DMS153 treated with DMSO at 0.1 percent for 48 hours (cell line): ENCODE measurements around the gene PGS1.

Source experiments
- DNase-seq: peaks from one replicate; lab custom pipeline; 2025; ENCODE audit not compliant: unreplicated experiment; lab: John Stamatoyannopoulos, UW

Gene PGS1

GRCh38 chr17:78362232-78362631 lies 16.2 kb upstream of the PGS1 start:
- no peak for DNase-seq

DNA sequence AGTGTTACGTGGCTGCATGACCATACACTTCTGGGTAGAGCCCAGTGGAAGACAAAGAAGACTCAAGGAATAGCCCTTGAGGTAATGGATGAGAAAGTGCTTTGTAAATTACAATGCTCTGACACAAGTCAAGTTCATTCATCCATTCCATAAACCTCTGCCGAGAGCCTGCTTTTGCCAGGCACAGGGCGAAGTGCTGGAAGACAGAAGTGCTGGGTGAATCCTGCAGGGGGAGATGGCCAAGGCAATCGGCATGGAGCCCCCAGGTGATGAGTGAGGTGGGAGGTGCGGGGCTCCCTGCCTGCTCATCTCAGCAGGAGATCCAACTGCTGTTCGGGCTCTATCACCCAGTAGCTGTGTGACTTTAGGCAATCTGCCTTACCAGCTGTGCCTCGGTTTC lies 15.8 kb upstream of the PGS1 start:
- no peak for DNase-seq

DNA sequence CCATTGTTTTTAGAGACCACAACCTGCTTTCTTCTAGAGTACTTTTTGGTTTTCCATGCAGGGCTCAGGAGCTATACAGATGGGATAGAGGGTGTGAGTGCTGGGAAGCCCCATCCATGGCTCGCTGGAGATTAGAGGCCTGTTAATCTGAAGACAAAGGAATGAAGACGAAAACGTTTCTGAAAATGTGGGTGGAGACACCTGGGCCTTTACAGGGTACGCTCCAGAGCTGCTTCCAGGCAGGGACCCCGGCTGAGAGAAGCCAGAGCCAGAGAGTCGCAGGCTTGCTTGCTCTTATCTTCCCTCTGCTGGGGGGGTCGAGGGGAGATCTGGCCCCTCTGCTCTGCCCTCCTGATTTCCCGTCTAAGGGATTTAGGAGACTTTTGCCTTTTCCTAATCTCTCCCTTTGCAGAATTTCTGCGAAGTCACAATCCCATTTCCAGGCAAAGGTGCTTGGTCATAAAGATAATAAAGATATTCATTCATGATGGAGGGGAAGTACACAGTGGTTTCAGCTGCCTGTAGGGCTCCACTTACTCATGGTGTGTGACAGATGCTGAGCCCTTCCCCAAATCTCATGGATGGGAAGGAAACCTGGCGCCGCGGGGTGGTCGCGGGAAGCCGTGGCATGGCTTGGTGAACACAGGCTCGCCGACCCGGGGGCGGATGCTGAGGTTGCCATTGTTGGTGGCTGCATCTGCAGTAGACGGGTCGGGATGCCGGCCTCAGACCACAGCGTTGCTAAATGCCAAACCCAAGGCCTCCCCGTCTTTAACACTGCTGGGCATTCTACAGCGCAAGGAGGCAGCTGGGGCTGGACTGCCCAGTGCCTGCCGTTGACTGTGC lies 13.8 kb upstream of the PGS1 start:
- DNase-seq, result no peak

- DNase-seq, result no peak
Measured at GRCh38 chr17:78365561-78366108, 12.8 kb upstream of the PGS1 start.

DNA sequence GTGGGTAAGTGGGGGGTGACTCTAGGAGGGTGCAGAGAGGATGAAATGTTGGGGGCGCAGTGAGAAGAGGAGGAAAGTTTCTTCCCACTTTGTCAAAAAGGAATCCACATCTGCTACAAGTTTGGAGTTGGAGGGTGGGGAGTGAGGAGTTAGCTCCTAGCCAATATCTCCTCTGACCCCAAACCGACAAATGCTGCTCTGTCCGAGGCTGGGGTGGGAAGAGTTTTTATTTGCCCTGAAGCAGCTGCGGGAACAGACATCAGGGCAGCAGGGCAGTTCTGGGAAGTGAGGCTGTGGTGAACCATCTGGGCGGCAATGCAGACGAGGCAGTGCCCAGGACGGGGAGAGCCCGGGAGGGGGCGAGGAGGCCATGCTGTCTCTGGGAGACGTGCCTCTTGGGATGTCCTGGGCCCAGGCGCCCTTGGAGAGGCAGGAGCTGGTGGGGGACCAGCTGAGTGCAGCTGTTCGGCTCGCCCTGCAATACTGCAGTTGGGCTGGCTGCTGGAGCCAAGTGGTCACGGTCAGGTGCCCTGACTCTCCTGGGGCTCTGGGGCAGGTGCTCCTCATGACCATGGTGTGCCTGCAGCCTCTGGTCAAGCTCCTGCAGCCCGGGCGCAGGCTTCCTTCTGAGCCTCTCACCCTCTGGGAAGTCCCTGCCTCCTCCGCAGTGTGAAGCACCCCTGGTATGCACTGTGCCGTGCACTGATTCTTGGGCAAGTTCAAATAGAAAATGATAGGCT lies 12.2 kb upstream of the PGS1 start:
- DNase-seq, result no peak

DNA sequence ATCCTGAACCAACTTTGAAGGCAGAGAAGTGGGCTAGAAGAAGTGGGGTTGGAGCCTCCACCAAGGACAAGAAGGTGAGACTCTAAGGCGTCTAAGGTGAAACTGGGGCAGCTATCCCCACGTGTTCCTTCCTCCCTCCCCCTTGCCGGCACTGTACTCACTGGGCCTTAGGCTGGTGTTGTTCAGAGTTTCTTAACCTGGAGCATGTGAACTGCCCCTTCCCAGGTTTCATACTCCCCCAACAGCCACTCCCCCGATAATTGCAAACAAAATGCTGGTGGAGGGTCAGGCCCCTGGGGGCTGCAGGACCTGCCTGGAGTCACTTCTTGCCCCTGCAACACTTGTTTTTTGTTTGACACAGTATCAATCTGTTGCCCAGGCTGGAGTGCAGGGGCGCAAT lies 11.3 kb upstream of the PGS1 start:
- DNase-seq, result no peak

DNA sequence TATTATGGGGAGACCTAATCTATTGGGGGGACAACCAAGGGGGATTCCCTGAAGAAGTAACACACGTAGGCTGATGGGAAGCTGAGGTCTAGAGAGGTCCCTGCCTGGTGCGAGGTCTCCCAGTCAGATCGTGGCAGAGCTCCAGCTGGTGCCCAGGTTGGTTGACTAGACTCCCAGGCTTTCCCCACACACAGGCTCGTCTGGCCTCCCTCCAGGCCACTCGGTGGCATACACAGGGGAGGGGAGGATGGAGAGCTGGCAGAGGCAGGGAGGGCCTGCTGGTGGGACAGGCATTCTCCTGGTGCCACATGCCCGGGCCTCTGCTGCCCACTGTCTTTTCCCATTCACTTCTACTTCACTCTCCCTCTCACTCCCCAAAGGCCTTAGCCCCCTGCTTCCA lies 10.1 kb upstream of the PGS1 start:
- no peak for DNase-seq

DNA sequence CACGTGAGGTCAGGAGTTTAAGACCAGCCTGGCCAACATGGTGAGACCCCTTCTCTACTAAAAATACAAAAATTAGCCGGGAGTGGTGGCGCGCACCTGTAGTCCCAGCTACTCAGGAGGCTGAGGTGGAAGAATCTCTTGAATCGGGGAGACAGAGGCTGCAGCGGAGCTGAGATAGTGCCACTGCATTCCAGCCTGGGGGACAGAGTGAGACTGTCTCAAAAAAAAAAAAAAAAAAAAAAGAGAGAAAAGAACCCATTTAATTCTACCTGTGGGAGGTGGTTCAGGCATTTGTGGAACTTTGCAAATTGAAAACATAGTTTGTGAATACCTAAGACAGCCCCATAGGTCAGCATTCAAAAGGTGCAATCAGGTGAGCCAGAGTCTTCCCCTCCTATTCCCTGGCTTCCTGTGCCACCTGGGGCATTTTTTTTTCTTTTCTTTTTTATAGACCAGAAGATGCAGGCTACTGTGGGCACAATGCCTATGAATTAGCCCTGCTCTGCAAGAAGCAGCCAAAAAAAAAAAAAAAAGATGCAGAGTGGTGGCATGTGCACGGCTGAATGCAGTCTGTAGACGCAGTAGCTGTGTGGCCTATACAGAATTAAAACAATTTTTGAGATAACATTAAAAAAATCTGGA lies 9.5 kb upstream of the PGS1 start:
- no peak for DNase-seq

DNA sequence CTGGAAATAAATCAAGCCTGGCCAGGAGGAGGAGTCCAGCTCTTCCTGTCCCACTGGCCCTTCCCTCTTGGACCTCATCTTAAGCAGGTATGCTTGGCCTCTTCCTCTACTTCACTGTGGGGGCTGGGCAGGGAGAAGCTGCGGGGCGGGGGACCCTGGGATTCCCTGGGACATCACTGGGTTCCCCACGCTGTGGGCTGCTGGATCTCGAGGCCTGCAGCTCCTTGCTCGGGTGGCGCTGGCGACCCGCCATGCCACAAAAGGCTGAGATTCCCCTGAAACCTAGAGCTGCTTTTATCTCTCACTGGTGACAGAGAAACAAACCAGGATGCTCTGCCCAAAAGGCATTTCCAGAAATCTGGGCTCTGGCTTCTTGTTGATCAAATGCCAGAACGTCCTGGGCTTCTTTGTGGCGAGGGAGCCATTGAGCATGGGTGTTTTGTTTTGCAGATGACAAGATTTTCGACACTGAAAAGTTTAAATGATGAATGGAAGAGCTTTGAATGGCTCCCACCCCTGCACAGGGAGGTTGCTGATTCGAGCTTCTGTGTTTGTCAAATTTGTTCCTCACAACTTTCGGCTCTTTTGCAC lies 8.6 kb upstream of the PGS1 start:
- no peak for DNase-seq

DNA sequence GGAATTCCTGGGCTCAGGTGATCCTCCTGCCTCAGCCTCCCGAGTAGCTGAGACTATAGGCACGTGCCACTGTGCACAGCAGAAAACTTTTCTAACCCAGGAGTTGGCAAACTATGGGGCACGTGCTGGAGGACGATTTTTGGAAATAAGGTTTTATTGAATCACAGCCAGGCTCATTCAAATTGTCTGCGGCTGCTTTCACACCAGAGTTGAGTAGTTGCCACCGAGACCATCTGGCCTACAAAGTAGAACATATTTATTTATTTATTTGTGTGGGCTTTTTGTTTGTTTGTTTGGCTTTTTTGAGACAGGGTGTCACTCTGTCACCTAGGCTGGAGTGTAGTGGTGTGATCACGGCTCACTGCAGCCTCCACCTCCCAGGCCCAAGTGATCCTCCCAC lies 7.4 kb upstream of the PGS1 start:
- no peak for DNase-seq

DNA sequence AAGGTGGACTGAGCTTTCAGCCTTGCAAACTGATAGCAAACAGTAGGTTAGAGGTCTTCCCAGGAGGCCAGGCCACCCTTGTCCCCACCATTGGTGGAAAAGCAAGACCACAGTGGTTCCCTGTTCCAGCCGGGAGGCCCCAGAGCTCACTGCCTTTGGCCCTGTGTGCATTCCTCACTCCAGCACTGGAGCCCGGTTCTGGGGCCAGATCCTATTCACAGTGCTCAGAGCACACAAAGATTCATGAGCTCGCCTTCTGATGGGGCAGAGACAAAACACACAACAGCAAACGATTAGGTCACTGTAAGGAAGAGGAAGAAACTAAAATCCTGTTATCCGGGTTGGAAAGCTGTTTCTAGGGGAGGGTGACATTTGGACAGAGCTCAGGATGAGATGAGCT lies 5.6 kb upstream of the PGS1 start:
- no peak for DNase-seq

DNA sequence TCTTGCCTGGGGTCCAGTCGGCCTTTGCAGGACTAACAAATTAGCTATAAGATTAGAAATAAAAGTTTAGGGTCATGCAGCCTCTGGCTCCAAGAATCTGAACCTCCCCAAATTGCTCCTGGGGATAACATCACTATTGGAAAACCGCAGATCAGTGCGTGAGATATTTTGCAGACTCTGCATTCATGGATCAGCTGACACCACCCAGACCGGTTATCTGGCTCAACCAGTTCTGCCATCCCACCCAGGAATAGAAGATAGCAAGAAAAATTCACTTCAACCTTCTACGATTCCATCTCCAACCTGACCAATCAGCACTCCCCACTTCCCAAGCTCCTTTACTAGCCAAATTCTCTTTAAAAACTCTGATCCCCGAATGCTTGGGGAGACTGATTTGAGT lies 4.3 kb upstream of the PGS1 start:
- no peak for DNase-seq

GRCh38 chr17:78374631-78375274 lies 3.7 kb upstream of the PGS1 start:
- no peak for DNase-seq

DNA sequence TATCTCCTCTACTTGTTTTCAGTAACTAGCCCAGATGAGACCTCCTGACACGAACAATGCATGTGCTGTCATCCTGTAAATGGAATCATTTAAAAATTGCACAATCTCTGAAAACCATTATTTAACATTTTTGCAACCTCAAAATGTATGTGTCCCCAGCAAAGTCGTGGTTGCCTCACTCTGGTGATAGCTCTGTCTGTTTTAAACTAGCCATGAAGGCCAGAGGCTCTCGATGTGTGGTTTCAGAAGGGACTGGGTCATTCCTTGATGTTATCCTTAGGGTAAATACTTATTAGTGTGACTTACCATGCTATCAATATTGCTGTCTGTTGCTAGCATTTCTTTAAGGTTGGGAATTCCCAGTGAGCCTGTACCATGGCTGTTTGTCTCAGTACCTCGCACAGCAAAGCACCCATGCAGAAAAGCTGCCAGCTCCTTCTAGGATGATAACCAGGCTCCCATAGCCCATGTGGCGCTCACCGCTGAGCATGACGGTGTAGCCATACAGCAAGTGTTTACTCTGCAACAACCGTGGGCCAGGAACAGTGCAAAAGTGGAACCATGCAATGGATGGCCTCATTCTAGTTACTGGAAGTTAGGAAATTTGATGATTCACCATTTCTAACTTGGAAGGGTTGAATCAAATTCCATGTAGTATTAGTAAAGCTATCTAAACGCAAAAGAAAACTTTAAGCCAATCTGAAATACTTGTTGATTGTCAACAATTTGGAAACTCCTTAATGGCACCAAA lies 2.9 kb upstream of the PGS1 start:
- no peak for DNase-seq

- no peak for DNase-seq
Measured at GRCh38 chr17:78376161-78376560, 2.3 kb upstream of the PGS1 start.

GRCh38 chr17:78377858-78378224 lies 608 bp upstream of the PGS1 start:
- DNase-seq, result no peak

DNA sequence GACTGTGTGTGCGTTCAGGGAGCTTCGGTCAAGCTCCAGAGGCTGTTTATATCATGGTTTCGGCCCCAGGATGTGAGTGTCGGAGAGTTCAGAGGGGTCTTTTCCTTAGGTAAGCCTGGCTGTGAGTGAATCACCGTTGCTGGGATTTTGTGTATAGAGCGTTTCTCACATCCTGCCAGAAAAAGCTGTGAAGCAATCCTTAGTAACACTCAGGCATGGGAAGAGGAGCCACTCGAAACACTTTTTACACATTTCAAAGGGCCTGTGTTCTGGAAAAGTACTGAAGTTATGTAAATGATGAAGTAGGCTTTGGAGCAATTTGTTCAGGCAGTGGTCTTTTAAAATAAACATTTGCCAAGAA lies 662 bp downstream of the PGS1 start:
- no peak for DNase-seq

- no peak for DNase-seq
Measured at GRCh38 chr17:78380370-78380769, 1.9 kb downstream of the PGS1 start.

DNA sequence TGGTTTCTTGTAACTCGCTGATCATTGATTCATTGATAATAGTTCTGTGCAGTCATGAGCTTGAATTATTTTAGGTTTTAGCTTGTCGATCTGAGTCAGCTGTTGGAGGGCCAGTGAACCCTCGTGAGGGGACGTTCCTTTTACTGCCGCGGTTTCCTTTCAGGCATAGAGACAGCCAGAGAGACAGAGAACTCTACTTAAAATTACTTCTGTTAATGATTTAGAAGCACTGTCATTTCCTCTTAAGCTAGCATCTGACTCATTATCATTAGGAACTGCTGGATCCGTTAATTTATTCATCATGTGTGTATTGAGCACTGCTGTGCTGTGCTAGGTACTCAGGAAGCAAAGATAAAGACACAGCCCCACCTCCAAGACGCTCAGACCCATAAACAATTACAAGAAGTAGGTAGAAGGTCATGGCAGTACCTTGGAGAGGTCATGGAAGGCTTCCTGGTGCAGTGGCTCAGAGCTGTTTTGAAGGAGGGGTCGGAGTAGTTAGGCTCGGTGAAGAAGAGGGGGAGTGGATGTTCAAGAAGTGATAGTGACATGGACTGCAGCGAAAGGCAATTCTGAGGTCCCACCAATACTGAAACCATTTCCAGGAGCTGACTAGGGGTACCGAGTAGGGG lies 3.3 kb downstream of the PGS1 start:
- DNase-seq, result no peak
